ENCODE results near the gene GSS.

DNA sequence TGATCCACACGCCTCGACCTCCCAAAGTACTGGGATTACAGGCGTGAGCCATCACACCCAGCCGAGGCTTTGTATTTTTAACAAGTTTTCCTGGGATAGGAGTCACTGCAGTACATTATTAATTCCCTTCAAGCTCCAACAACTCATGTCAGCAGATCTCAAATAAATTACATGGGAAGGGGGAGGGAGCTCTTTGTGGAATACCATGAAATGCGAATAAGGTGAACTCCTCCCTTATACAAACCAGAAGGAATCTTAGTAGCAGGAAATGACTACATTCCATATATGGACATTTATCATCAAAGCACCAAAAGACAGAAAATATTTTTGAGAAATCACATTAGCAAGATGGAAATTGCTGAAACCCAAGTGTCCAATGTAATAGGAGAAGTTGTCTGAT is 2.9 kb downstream of the GSS start:
- TF ChIP-seq, protein P1, sequence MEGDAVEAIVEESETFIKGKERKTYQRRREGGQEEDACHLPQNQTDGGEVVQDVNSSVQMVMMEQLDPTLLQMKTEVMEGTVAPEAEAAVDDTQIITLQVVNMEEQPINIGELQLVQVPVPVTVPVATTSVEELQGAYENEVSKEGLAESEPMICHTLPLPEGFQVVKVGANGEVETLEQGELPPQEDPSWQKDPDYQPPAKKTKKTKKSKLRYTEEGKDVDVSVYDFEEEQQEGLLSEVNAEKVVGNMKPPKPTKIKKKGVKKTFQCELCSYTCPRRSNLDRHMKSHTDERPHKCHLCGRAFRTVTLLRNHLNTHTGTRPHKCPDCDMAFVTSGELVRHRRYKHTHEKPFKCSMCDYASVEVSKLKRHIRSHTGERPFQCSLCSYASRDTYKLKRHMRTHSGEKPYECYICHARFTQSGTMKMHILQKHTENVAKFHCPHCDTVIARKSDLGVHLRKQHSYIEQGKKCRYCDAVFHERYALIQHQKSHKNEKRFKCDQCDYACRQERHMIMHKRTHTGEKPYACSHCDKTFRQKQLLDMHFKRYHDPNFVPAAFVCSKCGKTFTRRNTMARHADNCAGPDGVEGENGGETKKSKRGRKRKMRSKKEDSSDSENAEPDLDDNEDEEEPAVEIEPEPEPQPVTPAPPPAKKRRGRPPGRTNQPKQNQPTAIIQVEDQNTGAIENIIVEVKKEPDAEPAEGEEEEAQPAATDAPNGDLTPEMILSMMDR (IDR thresholded peaks at IDR 0.05): no peak
- no peak for TF ChIP-seq POLR2A (IDR thresholded peaks at IDR 0.05)
